BE2C (cell line): ENCODE results near the gene INPP5A.

ENCODE experiments used
- DNase-seq: peaks from one replicate; pipeline ENCODE4 v3.0.0-alpha.2; 2020
- H3K27me3 ChIP-seq: fragments of 250-450 bp; sonication (Bioruptor Pico); 2 replicates; pipeline ENCODE4 v1.5.1; 2020; ENCODE audit warnings: mild to moderate bottlenecking
- H3K36me3 ChIP-seq: fragments of 250-450 bp; sonication (Bioruptor Pico); 2 replicates; pipeline ENCODE4 v1.5.1; 2020; ENCODE audit warnings: mild to moderate bottlenecking
- H3K4me1 ChIP-seq: fragments of 250-450 bp; sonication (Bioruptor Pico); 2 replicates; pipeline ENCODE4 v1.5.1; 2020
- H3K4me3 ChIP-seq: 2 replicates; pipeline ENCODE4 v1.5.1; 2011; ENCODE audit warnings: low read depth, low read length
- H3K9me3 ChIP-seq: fragments of 250-450 bp; sonication (Bioruptor Pico); 2 replicates; pipeline ENCODE4 v1.5.1; 2020
- TF ChIP-seq, protein P1 (sequence below): IDR thresholded peaks from 2 replicates; pipeline ENCODE4 v1.5.1; 2012; ENCODE audit warnings: mild to moderate bottlenecking, low read depth, low read length

Gene INPP5A

DNA sequence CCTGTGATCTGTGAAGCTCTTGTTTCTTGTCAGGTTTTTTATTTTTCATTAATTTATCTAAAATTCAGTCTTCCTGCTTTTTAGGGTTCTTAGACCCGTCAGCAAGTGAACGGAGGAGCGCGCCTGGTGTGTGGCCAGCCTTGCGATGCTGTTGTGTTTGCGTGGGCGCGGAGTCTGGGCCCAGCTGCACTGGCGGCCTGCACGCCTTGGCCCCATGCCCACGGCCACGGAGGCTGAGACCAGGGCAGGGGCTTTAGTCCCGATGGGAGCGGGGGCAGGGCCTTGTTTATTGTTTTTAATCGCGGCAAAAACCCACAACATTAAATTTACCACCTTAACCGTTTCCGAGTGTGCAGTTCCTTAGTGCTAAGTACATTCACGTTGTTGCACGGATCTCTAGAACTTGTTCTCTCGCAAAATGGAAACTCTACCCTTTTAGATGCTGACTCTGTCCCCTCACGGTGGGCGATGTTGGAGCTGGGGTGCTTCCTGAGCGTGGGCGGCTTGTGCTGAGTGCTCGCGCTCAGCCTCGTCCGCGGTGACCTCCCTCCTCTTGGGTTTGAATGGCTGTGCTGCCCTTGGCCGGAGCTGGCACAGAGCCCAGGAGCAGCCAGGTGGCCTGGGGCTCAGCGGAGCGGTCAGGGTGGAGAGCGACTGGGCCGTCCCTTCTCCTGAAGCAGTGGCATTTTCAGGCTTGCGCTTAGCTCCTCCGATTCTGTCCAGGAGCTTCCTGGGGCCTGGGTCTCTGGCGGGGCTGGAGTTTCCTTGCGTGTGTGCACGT, 69.1 kb downstream of the INPP5A start:
- no peaks in the 10 kb centered on the region for H3K4me1 ChIP-seq
- TF ChIP-seq, protein P1, sequence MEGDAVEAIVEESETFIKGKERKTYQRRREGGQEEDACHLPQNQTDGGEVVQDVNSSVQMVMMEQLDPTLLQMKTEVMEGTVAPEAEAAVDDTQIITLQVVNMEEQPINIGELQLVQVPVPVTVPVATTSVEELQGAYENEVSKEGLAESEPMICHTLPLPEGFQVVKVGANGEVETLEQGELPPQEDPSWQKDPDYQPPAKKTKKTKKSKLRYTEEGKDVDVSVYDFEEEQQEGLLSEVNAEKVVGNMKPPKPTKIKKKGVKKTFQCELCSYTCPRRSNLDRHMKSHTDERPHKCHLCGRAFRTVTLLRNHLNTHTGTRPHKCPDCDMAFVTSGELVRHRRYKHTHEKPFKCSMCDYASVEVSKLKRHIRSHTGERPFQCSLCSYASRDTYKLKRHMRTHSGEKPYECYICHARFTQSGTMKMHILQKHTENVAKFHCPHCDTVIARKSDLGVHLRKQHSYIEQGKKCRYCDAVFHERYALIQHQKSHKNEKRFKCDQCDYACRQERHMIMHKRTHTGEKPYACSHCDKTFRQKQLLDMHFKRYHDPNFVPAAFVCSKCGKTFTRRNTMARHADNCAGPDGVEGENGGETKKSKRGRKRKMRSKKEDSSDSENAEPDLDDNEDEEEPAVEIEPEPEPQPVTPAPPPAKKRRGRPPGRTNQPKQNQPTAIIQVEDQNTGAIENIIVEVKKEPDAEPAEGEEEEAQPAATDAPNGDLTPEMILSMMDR = no peak
- no peaks in the 10 kb centered on the region for H3K9me3 ChIP-seq
- no peaks in the 10 kb centered on the region for H3K36me3 ChIP-seq
- no peaks in the 10 kb centered on the region for H3K27me3 ChIP-seq
- DNase-seq = no peak
- H3K4me3 ChIP-seq = no peak overlapping the region

DNA sequence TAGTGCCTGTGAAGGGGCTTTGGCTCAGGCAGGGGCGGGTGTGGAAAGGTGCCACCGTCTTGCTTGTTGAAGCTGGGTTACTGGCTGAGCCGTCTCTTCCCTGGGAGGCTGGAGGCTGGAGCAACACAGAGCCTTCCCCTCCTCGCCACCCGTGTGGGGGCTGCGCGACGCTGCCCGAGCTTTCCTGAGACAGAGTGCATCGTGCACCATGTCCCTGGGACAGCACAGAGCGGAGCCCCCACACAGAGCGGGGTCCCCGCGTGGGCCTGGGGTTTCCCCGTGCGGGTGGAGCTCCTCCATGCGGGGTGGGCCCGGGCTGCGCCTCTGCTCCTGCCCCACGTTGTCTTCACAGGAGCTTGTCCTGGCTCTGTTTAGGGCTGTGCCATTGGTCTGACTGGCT, 69.9 kb downstream of the INPP5A start:
- Histone ChIP-seq H3K36me3 (no peaks in the 10 kb centered on the region), H3K4me3 (no peak overlapping the region), H3K27me3 (no peaks in the 10 kb centered on the region), H3K9me3 (no peaks in the 10 kb centered on the region), H3K4me1 (no peaks in the 10 kb centered on the region)
- TF ChIP-seq, protein P1 = no peak
- no peak for DNase-seq

DNA sequence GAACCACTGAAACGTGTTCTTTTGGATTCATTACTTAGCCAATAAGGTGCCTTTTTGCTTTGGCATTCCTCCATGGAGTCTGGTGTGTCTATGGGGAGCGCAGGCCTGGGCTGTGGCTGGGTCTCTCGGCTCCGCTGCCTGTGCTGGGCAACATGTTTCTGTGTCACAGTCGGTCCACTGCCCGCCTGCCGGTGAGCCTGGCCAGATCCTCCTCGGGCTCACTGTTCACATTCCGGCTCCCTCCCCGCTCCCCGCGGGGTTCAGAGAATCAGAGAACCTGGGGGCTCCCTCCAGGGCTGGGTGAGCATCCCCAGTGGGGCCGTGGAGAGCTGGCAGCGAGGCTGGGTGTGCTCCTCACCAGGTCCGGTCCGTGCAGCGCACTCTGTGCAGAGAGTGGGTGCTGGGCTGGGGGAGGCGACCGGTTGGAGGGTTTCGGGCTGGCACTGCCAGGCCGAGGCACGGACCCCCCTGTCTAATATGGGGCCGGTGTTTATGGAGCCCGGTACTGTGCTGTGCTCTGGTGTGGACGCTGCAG, 70.4 kb downstream of the INPP5A start:
- Histone ChIP-seq H3K4me3 (no peak overlapping the region), H3K36me3 (no peaks in the 10 kb centered on the region), H3K4me1 (no peaks in the 10 kb centered on the region), H3K27me3 (no peaks in the 10 kb centered on the region), H3K9me3 (no peaks in the 10 kb centered on the region)
- DNase-seq = no peak
- TF ChIP-seq, protein P1 = no peak

DNA sequence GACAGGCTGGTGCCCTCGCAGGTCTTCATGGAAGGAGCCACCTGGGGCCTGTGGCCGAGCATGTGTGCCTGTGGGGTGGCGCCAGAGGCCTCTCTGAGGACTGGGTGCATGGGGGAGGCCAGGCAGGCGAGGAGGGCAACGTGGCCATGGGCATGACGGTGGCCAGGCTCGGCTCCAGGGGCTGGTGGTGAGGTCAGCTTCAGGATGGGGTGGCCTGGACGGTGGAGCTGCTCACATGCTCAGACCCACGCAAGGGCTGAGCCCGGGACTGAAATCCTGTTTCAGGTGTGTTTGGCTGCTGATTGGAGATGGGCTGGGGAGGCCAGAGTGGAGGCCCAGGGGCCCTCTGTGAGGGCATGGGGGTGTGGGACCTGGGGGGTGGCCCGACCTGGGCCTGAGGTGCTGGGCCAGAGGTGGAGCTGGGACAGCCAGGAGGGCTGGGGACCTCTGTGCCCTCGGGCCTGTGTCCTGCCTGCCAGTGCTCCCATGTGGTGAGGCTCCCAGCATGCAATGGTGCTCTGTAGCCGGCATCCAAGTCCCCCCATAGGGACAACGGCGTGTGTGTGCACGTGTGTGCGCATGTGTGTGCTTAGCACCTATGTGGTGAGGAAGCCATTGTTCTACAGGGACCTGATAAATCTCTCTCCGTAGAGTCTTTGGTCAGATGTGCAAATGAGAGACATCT, 71.1 kb downstream of the INPP5A start:
- Histone ChIP-seq H3K36me3 (no peaks in the 10 kb centered on the region), H3K27me3 (no peaks in the 10 kb centered on the region), H3K9me3 (no peaks in the 10 kb centered on the region), H3K4me3 (no peak overlapping the region), H3K4me1 (no peaks in the 10 kb centered on the region)
- TF ChIP-seq, protein P1 = no peak
- no peak for DNase-seq

DNA sequence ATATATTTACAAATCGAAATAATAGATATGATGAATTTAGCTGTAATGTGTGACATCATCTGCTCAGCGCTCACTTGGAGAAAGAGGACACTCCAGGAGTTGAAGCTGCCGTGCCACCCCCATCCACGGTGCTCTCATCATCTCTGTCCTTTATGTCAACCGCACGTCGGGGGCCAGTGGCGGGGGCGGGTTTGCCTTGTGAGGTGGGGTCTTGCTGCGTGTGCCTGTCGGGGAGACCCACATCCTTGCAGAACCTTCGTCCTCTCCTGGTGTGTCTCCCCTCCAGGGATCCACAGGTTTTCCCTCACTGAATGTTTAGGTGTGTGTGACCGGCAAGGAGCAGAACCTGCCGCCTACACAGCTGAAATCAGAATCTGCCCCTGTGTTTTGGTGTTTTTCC, 71.6 kb downstream of the INPP5A start:
- H3K4me3 ChIP-seq = no peak overlapping the region
- TF ChIP-seq, protein P1 = no peak
- no peaks in the 10 kb centered on the region for H3K27me3 ChIP-seq
- no peaks in the 10 kb centered on the region for H3K4me1 ChIP-seq
- no peaks in the 10 kb centered on the region for H3K9me3 ChIP-seq
- no peak for DNase-seq
- no peaks in the 10 kb centered on the region for H3K36me3 ChIP-seq
